ENCODE measurements around the gene MYT1.
A peak's percentile ranks its signal among the peaks of the same experiment; 100 is the strongest.

Gene MYT1

GRCh38 chr20:64255361-64256281 lies 91.4 kb downstream of the MYT1 start, which contains the start of gene PCMTD2:
TSS of gene PCMTD2 (plus strand) at chr20:64255748. CDS start at chr20:64259966, 4,218 bp downstream.
- no peak for TF ChIP-seq CTCF (IDR thresholded peaks at IDR 0.05; ENCODE audit: low read depth, low read length)
- H3K4me3 ChIP-seq (ENCODE audit: low read depth, low read length): peak within 1 kb of the TSS; percentile 81

GRCh38 chr20:64256282-64256935 lies 92.2 kb downstream of the MYT1 start:
- TF ChIP-seq CTCF (IDR thresholded peaks at IDR 0.05; ENCODE audit: low read depth, low read length): no peak

DNA sequence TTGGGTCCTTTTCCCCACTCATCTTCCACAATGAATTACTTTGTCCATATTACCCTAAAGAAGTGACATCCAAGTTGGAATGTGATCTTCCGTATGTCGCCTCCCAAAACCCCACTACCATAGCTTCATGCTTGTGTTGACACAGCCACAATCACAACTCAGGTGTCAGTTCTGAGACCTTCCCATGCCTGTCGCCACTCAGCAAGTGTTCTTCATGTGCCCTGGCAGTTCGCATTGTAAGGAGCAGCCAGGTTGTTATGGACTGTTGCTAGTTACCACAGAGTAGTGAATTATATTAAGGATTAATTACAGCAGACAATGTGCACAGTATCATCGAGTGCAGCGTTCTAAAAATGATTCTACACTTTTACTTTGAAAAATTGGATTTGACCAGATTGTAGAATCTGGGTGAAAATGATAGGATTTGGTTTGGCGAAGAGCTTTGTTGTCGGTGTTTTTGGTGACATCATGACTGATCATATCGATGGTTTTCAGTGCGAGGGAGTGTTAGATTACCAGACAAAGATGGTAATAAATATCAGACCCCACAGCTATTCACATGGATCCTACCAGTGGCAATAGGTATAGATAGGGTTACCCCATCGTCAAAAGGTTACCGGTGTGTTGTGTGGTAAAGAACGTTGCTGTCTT lies 93.0 kb downstream of the MYT1 start:
- TF ChIP-seq CTCF (IDR thresholded peaks at IDR 0.05; ENCODE audit: low read depth, low read length): no peak
- no peak overlapping the region for H3K4me3 ChIP-seq (ENCODE audit: low read depth, low read length)

More at GRCh38 chr20:64256282-64256935, 92.2 kb downstream of the MYT1 start:
- peak overlapping the region; percentile 81 for H3K4me3 ChIP-seq (ENCODE audit: low read depth, low read length)

DNA sequence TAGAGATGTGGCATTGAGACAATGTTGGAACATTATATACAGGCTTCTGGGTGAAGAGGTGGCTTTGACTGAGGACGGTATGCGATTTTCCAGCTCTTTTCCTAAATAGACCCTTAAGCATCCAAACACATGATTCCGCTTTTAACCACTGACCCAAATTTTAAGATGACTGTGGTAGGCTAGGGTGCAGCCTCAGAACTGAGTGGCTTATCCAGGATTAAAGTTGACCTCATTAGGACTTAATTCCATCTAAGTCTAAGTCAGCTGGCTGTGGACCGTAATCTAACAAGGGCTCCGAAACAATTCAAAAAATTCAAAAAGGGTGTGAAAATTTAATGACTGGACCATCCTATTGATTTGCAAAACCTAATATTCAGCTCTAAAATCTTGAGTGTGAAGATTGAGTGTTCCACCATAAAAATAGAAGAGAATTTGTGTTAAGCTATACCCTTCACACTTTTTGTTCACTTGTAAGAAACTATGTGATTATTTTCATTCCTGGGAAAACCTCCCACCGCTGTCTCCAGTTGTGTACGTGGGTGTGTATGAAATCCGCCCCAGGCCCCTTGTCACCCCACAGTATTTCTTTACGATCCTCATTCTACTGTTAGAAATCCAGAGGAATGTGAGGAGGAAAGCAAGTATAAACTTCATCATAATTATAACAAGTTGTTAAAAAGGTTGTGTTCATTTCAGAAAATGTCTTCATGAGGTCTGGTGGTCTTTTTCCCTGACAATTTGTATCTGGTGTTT lies 94.0 kb downstream of the MYT1 start:
- H3K4me3 ChIP-seq (ENCODE audit: low read depth, low read length): no peak overlapping the region
- no peak for TF ChIP-seq CTCF (IDR thresholded peaks at IDR 0.05; ENCODE audit: low read depth, low read length)

DNA sequence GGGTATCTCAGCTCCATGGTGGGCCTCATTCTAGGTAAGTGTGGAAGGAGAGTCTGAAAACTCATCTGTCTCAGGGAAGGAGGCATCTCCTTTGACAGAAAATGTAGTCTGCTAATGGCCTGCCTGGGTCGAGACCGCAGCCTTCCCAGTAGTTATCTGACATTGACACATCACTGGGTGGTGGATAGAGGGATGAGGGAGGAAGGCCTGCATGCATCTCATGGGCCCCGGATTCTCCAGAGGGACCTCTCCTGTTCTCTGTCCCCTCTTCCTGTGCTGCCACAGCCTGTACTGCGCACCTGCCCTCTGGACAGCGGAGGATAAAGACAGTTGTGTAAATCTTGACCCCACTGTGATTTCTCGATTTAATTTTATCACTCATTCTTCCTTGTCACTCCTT lies 96.0 kb downstream of the MYT1 start:
- H3K4me3 ChIP-seq (ENCODE audit: low read depth, low read length): no peak overlapping the region
- TF ChIP-seq CTCF (IDR thresholded peaks at IDR 0.05; ENCODE audit: low read depth, low read length): no peak

DNA sequence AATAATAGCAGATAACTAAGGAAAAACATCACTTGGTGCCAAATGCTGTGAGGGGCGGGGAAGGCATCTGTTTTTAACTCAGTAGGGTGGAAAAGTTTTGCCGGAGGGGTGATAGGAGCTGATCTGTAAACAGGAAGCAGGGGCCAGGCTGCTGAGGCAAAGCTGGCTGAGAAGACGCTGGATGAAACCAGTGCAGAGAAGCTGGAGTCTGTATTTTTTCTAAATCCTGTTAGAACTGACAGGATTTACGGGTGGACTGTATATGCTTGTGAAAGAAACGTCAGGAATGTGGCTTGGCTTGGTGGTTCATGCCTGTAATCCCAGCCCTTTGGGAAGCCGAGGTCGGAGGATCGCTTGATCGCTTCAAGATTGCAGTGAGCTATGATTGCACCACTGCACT lies 96.9 kb downstream of the MYT1 start:
- H3K4me3 ChIP-seq (ENCODE audit: low read depth, low read length): no peak overlapping the region; the same call in 1 of the 2 replicates
- TF ChIP-seq CTCF (IDR thresholded peaks at IDR 0.05; ENCODE audit: low read depth, low read length): no peak
